ENCODE data around the gene NXNL1. TPM values are rescaled to one million over a fixed set of nuclear protein-coding genes. Genes with fewer than 3 reads are reported as not detected.
"Not testable (repeated sequence)": the region's sequence is repeated elsewhere in the genome, so short reads cannot be mapped to it uniquely, and the experiment has no call there.

The NXNL1 gene
- total RNA-seq, 8 experiments from 2014 or later: not detected

DNA sequence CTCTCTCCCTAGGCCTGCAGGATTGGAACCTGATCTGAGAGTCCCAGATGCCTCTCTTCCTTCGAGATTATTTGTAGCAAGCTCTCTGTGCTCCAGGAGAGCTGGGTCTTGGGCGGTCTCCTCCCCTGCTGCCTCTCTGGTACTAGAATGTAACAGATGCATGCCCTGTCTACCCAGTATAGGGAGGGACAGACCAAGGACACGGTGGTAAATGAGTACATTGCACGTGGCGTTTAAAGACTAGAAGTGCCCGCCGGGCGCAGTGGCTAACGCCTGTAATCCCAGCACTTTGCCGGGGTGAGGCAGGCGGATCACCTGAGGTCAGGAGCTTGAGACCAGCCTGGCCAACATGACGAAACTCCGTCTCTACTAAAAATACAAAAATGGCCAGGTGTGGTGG is 21.3 kb upstream of the NXNL1 start:
- peaks cover 0 to 9% of the 10 kb centered on the region in 2 donors for H3K4me1 ChIP-seq (replicated peaks in 1 of 2)
- no peak overlapping the region for H3K4me3 ChIP-seq
- no peak for ATAC-seq (replicated peaks in 6 of 8)
- in situ Hi-C loops (cut with MboI; ENCODE audit: low pct_unique_long_range_greater_than_20kb in 2 of 9, low sequenced_read_pairs in 9 of 9, unreplicated experiment in 9 of 9): no loop called here
- H3K27ac ChIP-seq: no peak overlapping the region
- 93 to 98% methylated on average over 6 to 11 of the region's 13 CpGs; no CpG with 5 or more reads in 8 of the 10 experiments for WGBS, 10 experiments

DNA sequence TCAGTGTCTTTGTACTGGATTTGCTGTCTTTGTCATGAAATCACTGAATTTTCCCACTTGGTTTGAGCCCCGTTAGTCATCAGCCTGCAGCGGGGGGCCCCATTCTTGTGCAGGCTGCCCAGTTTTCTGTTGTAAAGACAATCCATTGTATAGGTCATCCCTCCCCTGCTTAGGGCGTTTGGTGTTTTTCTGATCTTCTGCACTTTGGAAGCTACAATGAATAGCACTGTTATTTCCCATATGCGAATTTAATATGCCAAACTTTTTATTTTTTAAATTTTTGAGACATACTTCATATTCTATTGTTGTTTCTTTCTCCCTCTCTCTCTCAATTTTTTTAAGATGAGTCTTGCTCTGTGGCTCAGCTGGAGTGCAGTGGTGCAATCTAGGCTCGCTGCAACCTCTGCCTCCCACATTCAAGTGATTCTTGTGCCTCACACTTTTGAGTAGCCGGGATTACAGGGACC is 18.6 kb upstream of the NXNL1 start:
- 0 to 67% (median 19%) methylated on average over 1 to 6 of the region's 6 CpGs for WGBS, 10 experiments
- Histone ChIP-seq H3K4me3 (no peak overlapping the region), H3K4me1 (replicated peaks in 1 of 2) (peaks cover 0 to 9% of the 10 kb centered on the region in 2 donors), H3K27ac (peak overlapping the region in 1 of 2 donors; percentile 77)
- in situ Hi-C loops (cut with MboI; ENCODE audit: low pct_unique_long_range_greater_than_20kb in 2 of 9, low sequenced_read_pairs in 9 of 9, unreplicated experiment in 9 of 9): no loop called here
- peak in 7 of 8 experiments; percentile 19 to 71 (median 66) for ATAC-seq (replicated peaks in 6 of 8)

DNA sequence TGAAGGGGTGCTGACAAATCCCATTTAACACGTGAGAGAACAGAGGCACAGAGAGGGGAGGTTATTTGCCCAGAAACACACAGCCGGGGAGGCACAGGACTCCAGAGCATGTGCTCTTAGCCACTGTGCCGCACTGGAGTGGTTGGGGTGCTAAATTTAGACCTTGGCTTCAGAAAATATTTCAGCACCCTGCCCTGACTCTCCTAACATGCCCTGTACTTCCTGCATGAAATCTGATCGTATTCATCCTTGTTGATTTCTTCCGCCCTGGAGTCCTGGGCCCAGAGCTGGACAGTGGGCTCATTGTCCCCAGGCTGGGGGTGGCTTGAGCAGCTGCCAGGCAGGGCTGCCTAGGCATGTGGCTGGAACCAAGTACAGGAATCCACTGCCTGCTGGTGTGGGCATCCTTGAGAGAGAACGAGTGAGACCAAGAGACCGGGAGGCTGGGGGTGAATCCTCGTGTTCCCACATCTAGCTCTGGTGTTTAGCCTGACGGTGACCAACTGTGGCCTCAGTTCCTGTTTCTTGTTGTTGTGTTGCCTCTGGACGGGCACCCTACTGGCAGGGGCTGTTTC is 14.9 kb upstream of the NXNL1 start:
- Histone ChIP-seq H3K4me3 (no peak overlapping the region), H3K4me1 (replicated peaks in 1 of 2) (peaks cover 4 to 13% of the 10 kb centered on the region in 2 donors), H3K27ac (no peak overlapping the region)
- WGBS, 10 experiments: 0 to 91% (median 70%) methylated on average over 1 to 6 of the region's 10 CpGs; no CpG with 5 or more reads in 2 of the 10 experiments
- ATAC-seq (replicated peaks in 6 of 8): peak; percentile 22 to 87 (median 64)
- in situ Hi-C loops (cut with MboI; ENCODE audit: low pct_unique_long_range_greater_than_20kb in 2 of 9, low sequenced_read_pairs in 9 of 9, unreplicated experiment in 9 of 9): no loop called here

- ATAC-seq (replicated peaks in 6 of 8); in situ Hi-C loops (cut with MboI; ENCODE audit: low pct_unique_long_range_greater_than_20kb in 2 of 9, low sequenced_read_pairs in 9 of 9, unreplicated experiment in 9 of 9); H3K27ac ChIP-seq; H3K4me3 ChIP-seq: not testable (repeated sequence)
- 73 to 100% (median 98%) methylated on average over 1 to 5 of the region's 6 CpGs; no CpG with 5 or more reads in 4 of the 10 experiments for WGBS, 10 experiments
- H3K4me1 ChIP-seq (replicated peaks in 1 of 2): peaks cover 4 to 13% of the 10 kb centered on the region in 2 donors
These were observed 14.3 kb upstream of the NXNL1 start for GRCh38 chr19:17475011-17475540.

GRCh38 chr19:17473041-17473440 is 12.3 kb upstream of the NXNL1 start:
- in situ Hi-C loops (cut with MboI; ENCODE audit: low pct_unique_long_range_greater_than_20kb in 2 of 9, low sequenced_read_pairs in 9 of 9, unreplicated experiment in 9 of 9): no loop called here
- no peak overlapping the region for H3K27ac ChIP-seq
- H3K4me3 ChIP-seq: no peak overlapping the region
- peaks cover 8 to 12% of the 10 kb centered on the region in 2 donors for H3K4me1 ChIP-seq (replicated peaks in 1 of 2)
- WGBS, 10 experiments: 50 to 100% (median 73%) methylated on average over 1 to 8 of the region's 9 CpGs; no CpG with 5 or more reads in 4 of the 10 experiments
- ATAC-seq (replicated peaks in 6 of 8): no peak

GRCh38 chr19:17471410-17472125 is 10.8 kb upstream of the NXNL1 start:
- ATAC-seq (replicated peaks in 6 of 8): no peak
- in situ Hi-C loops (cut with MboI; ENCODE audit: low pct_unique_long_range_greater_than_20kb in 2 of 9, low sequenced_read_pairs in 9 of 9, unreplicated experiment in 9 of 9): no loop called here
- H3K4me1 ChIP-seq (replicated peaks in 1 of 2): peaks cover 8 to 12% of the 10 kb centered on the region in 2 donors
- no peak overlapping the region for H3K27ac ChIP-seq
- WGBS, 10 experiments: 0 to 95% (median 69%) methylated on average over 1 to 4 of the region's 12 CpGs; no CpG with 5 or more reads in 4 of the 10 experiments
- H3K4me3 ChIP-seq: peak overlapping the region; percentile 57 to 89 (median 73)

DNA sequence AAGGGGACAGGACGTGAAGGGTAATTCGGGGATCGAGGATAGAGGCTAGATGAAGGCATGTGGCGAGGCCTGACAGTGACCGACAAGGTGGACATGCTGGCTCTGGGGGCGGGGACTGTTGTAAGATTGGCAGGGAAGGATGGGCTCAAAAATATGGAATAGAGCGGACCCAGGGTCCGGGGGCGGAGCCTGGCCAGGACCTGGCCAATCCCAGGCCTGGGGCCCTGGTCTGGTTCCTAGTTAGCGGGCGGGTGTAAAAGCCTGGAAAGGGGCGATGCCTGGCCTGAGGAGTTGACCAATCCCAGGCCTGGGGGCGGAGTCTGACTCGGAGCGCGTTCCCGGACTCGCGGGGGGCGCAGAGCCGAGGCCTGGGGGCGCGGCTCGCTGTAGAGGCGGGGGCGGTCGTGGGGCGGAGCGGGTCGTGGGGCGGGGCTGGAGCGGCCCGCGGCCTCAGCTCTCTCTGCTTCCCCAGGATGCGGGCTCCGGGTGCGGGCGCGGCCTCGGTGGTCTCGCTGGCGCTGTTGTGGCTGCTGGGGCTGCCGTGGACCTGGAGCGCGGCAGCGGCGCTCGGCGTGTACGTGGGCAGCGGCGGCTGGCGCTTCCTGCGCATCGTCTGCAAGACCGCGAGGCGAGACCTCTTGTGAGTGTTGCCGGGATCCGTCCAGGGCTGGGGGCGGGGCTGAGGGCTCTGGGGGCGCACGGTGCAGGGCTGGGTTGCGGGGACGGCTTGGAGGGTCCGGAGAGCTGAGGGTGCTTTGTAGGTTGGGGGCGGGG is 9.5 kb upstream of the NXNL1 start, which contains the start of gene SLC27A1:
Gene SLC27A1 (plus strand): TSS at position 457 of the 774 bp plus-strand sequence. CDS start 17 bp downstream, at position 474.
- Histone ChIP-seq H3K4me3 (peak within 1 kb of the TSS; percentile 57 to 89 (median 73)), H3K27ac (peak within 1 kb of the TSS; percentile 81 to 90), H3K4me1 (replicated peaks in 1 of 2) (peaks cover 11 to 16% of the 10 kb centered on the region in 2 donors)
- in situ Hi-C loops (cut with MboI; ENCODE audit: low pct_unique_long_range_greater_than_20kb in 2 of 9, low sequenced_read_pairs in 9 of 9, unreplicated experiment in 9 of 9): no loop called here
- peak; percentile 82 to 93 (median 91) for ATAC-seq (replicated peaks in 6 of 8)
- WGBS, 10 experiments: 0% methylated on average over 1 to 4 of the region's 67 CpGs; no CpG with 5 or more reads in 7 of the 10 experiments

DNA sequence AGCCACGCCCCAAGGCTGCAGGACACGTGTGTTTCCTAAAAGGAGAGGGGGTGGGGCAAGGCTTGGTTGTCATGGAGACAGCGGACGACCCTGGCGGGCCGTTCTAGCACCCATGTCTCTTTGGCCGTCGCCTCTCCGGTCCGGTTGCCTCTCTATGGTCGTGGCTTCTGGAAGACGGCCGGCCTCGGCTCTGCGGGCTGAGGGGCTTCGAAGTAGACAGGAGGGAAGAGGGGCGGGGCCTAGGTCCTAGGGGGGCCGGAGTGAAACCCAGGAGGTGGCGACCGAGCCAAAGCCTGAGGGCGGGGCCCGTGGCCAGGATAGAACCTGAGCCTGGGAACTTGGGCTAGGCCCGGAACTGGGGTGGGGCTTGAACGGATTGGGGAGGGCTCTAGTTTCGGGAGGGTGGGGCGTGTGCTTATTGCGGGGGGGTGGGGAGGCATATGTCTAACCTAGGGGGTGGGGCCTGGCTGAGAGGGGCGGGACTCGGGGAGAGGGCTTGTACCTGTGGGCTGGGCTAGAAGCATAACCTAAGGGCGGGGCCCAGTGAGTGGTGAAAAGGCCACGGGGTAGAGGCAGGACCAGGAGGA is 8.8 kb upstream of the NXNL1 start:
- Histone ChIP-seq H3K27ac (peak overlapping the region; percentile 72 to 80), H3K4me3 (peak overlapping the region; percentile 57 to 89 (median 73)), H3K4me1 (replicated peaks in 1 of 2) (peaks cover 11 to 16% of the 10 kb centered on the region in 2 donors)
- WGBS, 10 experiments: 0 to 5% (median 0%) methylated on average over 1 to 4 of the region's 31 CpGs; no CpG with 5 or more reads in 5 of the 10 experiments
- in situ Hi-C loops (cut with MboI; ENCODE audit: low pct_unique_long_range_greater_than_20kb in 2 of 9, low sequenced_read_pairs in 9 of 9, unreplicated experiment in 9 of 9): loop anchor here in 1 of 9 experiments (10.0 kb wide), 1 partner anchor 65 kb away; the partner anchor contains the start of gene BST2
- ATAC-seq (replicated peaks in 6 of 8): peak; percentile 47 to 68 (median 55)

DNA sequence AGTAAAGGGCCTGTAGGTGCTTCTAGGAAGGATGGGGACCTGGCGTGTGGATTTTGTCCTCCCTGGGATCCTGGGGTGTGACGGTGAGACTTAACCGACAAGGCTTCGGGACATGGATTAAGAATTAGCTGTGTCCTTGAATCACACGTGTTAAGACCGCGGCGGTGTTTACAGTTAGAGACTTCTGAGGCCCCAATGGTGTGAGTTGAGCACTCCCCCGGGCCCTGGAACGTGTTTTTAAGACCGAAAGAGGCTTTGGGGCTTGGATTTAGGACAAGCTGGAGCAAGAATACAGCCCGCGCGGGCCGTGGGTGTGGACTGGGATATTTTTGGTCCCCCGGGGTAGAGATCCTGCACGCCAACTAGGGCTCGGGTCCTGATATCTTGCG is 8.4 kb upstream of the NXNL1 start:
- H3K27ac ChIP-seq: peak overlapping the region in 1 of 2 donors; percentile 80
- ATAC-seq (replicated peaks in 6 of 8): peak in 3 of 8 experiments; percentile 0 to 4 (median 3)
- WGBS, 10 experiments: 0 to 9% (median 5%) methylated on average over 3 to 19 of the region's 19 CpGs; no CpG with 5 or more reads in 5 of the 10 experiments

DNA sequence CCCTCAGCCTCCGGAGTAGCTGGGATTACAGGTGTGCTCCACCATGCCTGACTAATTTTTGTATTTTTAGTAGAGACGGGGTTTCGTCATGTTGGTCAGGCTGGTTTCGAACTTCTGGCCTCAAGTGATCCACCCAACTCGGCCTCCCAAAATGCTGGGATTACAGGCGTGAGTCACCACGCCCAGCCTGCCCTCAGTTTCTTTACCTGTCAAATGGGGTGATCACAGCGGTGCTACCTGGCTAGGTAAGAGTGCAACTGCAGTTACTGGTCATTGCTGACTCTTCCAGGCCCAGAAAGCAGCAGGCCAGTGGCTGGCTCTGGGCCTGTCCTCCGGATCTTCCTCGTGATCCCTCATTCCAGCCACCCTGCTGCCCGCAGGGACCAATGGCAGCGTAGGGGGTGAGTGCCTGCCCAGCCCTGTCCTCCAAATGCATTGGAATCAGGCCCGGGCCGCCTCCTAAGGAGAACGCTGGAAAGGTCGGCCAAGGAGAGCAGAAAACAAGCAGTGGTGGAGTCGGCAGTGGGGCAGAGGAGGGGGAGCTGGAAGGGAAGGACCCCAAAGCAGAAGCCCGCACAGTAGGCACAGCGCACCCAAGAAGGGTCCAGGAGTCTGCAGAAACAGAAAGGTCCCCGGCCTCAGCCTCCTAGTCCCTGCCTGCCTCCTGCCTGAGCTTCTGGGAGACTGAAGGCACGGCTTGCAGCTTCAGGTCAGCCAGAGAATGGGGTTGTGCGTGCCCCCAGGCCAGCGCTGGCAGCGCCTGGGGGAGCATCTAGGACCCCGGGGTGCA is 7.8 kb upstream of the NXNL1 start:
- in situ Hi-C loops (cut with MboI; ENCODE audit: low pct_unique_long_range_greater_than_20kb in 2 of 9, low sequenced_read_pairs in 9 of 9, unreplicated experiment in 9 of 9): loop anchor here in 1 of 9 experiments (10.0 kb wide), 1 partner anchor 64 kb away; the partner anchor contains the start of gene BST2
- peak overlapping the region in 3 of 5 donors; percentile 73 to 89 (median 83) for H3K4me3 ChIP-seq

More for the DNA sequence above, 8.4 kb upstream of the NXNL1 start:
- in situ Hi-C loops (cut with MboI; ENCODE audit: low pct_unique_long_range_greater_than_20kb in 2 of 9, low sequenced_read_pairs in 9 of 9, unreplicated experiment in 9 of 9): loop anchor here in 1 of 9 experiments (10.0 kb wide), 1 partner anchor 64 kb away; the partner anchor contains the start of gene BST2
- H3K4me1 ChIP-seq (replicated peaks in 1 of 2): peaks cover 11 to 16% of the 10 kb centered on the region in 2 donors
- H3K4me3 ChIP-seq: peak overlapping the region; percentile 57 to 89 (median 73)

More for the DNA sequence above, 7.8 kb upstream of the NXNL1 start:
- 22 to 100% (median 80%) methylated on average over 3 to 8 of the region's 25 CpGs; no CpG with 5 or more reads in 1 of the 10 experiments for WGBS, 10 experiments
- Histone ChIP-seq H3K4me1 (replicated peaks in 1 of 2) (peaks cover 11 to 16% of the 10 kb centered on the region in 2 donors), H3K27ac (peak overlapping the region in 1 of 2 donors; percentile 80)
- ATAC-seq (replicated peaks in 6 of 8): peak in 1 of 8 experiments; percentile 0

All from motor neuron (in vitro differentiated cells).